HepG2 (cell line): ENCODE measurements around the gene RHOT2. TPM values are rescaled to one million over a fixed set of nuclear protein-coding genes. Genes with fewer than 3 reads are reported as not detected.
A peak's percentile ranks its signal among the peaks of the same experiment; 100 is the strongest.

Experiments used
- AGO2 ChIP-seq: fragments of 200-400 bp; formaldehyde crosslinking; optimal IDR thresholded peaks from 2 replicates; pipeline ENCODE3; 2017; ENCODE audit warnings: mild to moderate bottlenecking, low read depth, low read length, moderate library complexity
- PHB2 ChIP-seq: fragments of 450-650 bp; IDR thresholded peaks from 2 replicates; pipeline ENCODE4 v1.6.1; 2018; ENCODE audit not compliant: partially characterized antibody
- RBFOX2 ChIP-seq: fragments of 200-400 bp; formaldehyde crosslinking; IDR thresholded peaks from 2 replicates; pipeline ENCODE4 v1.6.1; 2017; ENCODE audit warnings: low read depth, mild to moderate bottlenecking, low read length
- TEAD2 ChIP-seq: sonication (generic); formaldehyde crosslinking; IDR thresholded peaks from 2 replicates; pipeline ENCODE4 v1.9.0; 2021; ENCODE audit warnings: missing genetic modification reagents
- ZNF263 ChIP-seq: sonication (generic); formaldehyde crosslinking; IDR thresholded peaks from 2 replicates; pipeline ENCODE4 v1.4.0; 2020; ENCODE audit warnings: missing genetic modification reagents
- ZNF749 ChIP-seq: sonication (generic); formaldehyde crosslinking; IDR thresholded peaks from 2 replicates; pipeline ENCODE4 v1.8.0; 2022; ENCODE audit warnings: mild to moderate bottlenecking, missing genetic modification reagents, moderate library complexity, borderline replicate concordance
- ZNF772 ChIP-seq: sonication (generic); formaldehyde crosslinking; IDR thresholded peaks from 2 replicates; pipeline ENCODE4 v1.5.0; 2020; ENCODE audit warnings: mild to moderate bottlenecking, missing genetic modification reagents
- polyA plus RNA-seq, 8 experiments: library from polyadenylated mRNA; depleted of rRNA in 3 of 8; stranded (reverse) in 7 of 8; unstranded in 1 of 8; fragments of >200 nt; fragmentation: Illumina TruSeq in 4 of 8; extraction: Trizol in 4 of 8; gene quantifications; 2 replicates each; pipeline versions ENCODE4 v1.2.1 to v1.2.3, GENCODE V29; 2011 to 2016; ENCODE audit warnings: low read depth in 4 of 8, missing spikeins in 1 of 8, mixed read lengths in 1 of 8; ENCODE audit not compliant: insufficient read depth in 1 of 8
- total RNA-seq, 5 experiments: library from RNA; depleted of rRNA; stranded (reverse); fragments of >200 nt; fragmentation: Illumina TruSeq; extraction: Trizol; gene quantifications; 2 replicates each; pipeline ENCODE4 v1.2.3, GENCODE V29; 2016; ENCODE audit warnings: low read depth in 1 of 5
- TF ChIP-seq, protein P1 (sequence below): sonication (generic); formaldehyde crosslinking; IDR thresholded peaks from 2 replicates; pipeline ENCODE4 v1.5.1; 2020; ENCODE audit warnings: missing genetic modification reagents, mild to moderate bottlenecking, borderline replicate concordance
- TF ChIP-seq, protein P2 (sequence below): sonication (generic); formaldehyde crosslinking; IDR thresholded peaks from 2 replicates; pipeline ENCODE4 v1.8.0; 2022; ENCODE audit warnings: mild to moderate bottlenecking, missing genetic modification reagents, moderate library complexity
- TF ChIP-seq, protein P3 (sequence below): sonication (generic); formaldehyde crosslinking; IDR thresholded peaks from 2 replicates; pipeline ENCODE4 v1.4.0; 2020; ENCODE audit warnings: missing genetic modification reagents

RHOT2 gene
- total and polyA plus RNA-seq, 2 of the 13 experiments (the other 11 are each of a cell fraction or from before 2014, with no cell fraction given), result 63.6 to 76.9 TPM

DNA sequence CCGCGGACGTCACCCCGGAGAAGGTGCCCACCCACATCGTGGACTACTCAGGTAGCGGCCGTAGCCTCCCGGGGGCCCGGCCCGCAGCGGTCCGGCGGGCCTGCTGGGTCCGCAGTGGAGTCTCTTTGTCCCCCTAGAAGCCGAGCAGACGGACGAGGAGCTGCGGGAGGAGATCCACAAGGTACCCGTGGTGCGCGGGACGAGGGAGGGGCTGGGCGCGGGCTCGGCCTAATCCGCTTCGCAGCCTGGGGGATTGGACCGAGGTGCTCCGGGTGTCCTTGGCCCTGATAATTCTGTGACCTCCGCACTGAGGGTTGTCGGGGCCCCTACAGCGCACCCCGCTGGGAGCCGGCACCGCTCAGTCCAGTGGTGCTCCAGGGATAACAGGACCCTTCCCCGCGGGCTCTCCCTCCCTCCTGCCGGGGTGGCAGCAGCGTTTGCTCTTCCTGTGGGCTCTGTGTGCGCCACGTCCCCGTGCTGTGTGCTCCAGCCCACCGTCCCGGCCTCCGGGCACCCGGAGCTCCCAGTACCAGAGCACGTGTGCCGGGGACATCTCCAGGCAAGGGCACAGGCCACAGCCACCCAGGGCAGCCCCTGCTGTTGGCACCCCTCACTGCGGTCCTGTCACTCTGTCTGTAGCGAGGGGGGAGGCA lies 713 bp downstream of the RHOT2 start (continued):
- TF ChIP-seq ZNF772 (0 out of 2 replicates have a peak, but pooled peaks have one; percentile 47), RBFOX2 (peak; percentile 24), ZNF749 (0 out of 2 replicates have a peak, but pooled peaks have one; percentile 31), ZNF263 (CRISPR knock-in tag) (peak; percentile 47), TEAD2 (CRISPR knock-in tag) (no peak), PHB2 (no peak), AGO2 (peak; percentile 2)
- TF ChIP-seq, protein P1, sequence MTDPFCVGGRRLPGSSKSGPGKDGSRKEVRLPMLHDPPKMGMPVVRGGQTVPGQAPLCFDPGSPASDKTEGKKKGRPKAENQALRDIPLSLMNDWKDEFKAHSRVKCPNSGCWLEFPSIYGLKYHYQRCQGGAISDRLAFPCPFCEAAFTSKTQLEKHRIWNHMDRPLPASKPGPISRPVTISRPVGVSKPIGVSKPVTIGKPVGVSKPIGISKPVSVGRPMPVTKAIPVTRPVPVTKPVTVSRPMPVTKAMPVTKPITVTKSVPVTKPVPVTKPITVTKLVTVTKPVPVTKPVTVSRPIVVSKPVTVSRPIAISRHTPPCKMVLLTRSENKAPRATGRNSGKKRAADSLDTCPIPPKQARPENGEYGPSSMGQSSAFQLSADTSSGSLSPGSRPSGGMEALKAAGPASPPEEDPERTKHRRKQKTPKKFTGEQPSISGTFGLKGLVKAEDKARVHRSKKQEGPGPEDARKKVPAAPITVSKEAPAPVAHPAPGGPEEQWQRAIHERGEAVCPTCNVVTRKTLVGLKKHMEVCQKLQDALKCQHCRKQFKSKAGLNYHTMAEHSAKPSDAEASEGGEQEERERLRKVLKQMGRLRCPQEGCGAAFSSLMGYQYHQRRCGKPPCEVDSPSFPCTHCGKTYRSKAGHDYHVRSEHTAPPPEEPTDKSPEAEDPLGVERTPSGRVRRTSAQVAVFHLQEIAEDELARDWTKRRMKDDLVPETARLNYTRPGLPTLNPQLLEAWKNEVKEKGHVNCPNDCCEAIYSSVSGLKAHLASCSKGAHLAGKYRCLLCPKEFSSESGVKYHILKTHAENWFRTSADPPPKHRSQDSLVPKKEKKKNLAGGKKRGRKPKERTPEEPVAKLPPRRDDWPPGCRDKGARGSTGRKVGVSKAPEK (CRISPR knock-in tag), result no peak
- TF ChIP-seq, protein P2, sequence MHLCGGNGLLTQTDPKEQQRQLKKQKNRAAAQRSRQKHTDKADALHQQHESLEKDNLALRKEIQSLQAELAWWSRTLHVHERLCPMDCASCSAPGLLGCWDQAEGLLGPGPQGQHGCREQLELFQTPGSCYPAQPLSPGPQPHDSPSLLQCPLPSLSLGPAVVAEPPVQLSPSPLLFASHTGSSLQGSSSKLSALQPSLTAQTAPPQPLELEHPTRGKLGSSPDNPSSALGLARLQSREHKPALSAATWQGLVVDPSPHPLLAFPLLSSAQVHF, result no peak
- TF ChIP-seq, protein P3, sequence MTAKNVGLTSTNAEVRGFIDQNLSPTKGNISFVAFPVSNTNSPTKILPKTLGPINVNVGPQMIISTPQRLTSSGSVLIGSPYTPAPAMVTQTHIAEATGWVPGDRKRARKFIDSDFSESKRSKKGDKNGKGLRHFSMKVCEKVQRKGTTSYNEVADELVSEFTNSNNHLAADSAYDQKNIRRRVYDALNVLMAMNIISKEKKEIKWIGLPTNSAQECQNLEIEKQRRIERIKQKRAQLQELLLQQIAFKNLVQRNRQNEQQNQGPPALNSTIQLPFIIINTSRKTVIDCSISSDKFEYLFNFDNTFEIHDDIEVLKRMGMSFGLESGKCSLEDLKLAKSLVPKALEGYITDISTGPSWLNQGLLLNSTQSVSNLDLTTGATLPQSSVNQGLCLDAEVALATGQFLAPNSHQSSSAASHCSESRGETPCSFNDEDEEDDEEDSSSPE, result no peak
